Epithelial cell of esophagus (primary cell): Measurements from ENCODE around the gene RAB33B.
"Not testable (repeated sequence)": the region's sequence is repeated elsewhere in the genome, so short reads cannot be mapped to it uniquely, and the experiment has no call there.

ENCODE experiments used
- DNase-seq: peaks from one replicate; pipeline ENCODE4 v3.0.0; 2010; ENCODE audit warnings: low read depth
- H3K4me3 ChIP-seq: 2 replicates; pipeline ENCODE4 v1.5.1; 2011; ENCODE audit warnings: mild to moderate bottlenecking, low read length, control low read depth
- CTCF ChIP-seq: IDR thresholded peaks from 2 replicates; pipeline ENCODE4 v1.5.1; 2011; ENCODE audit warnings: low read depth, mild to moderate bottlenecking, low read length, control low read depth, inconsistent platforms; ENCODE audit not compliant: insufficient read depth; ENCODE audit errors: missing control alignments

RAB33B gene

GRCh38 chr4:139465922-139466321 is 12.0 kb downstream of the RAB33B start:
- DNase-seq: peak; percentile 19
- no peak overlapping the region for H3K4me3 ChIP-seq
- TF ChIP-seq CTCF: no peak

- DNase-seq: not testable (repeated sequence)
Measured at GRCh38 chr4:139468756-139469155, 14.8 kb downstream of the RAB33B start.

GRCh38 chr4:139469216-139469615 is 15.3 kb downstream of the RAB33B start:
- H3K4me3 ChIP-seq: no peak overlapping the region
- DNase-seq: no peak
- no peak for TF ChIP-seq CTCF

More at GRCh38 chr4:139468756-139469155, 14.8 kb downstream of the RAB33B start:
- H3K4me3 ChIP-seq: not testable (repeated sequence)

GRCh38 chr4:139469869-139470268 is 15.9 kb downstream of the RAB33B start:
- no peak for DNase-seq
- no peak for TF ChIP-seq CTCF
- H3K4me3 ChIP-seq: no peak overlapping the region

- no peak for DNase-seq
- TF ChIP-seq CTCF: no peak
- no peak overlapping the region for H3K4me3 ChIP-seq
Measured at GRCh38 chr4:139470295-139470694, 16.4 kb downstream of the RAB33B start.

GRCh38 chr4:139470997-139471665 is 17.2 kb downstream of the RAB33B start:
- no peak overlapping the region for H3K4me3 ChIP-seq
- no peak for DNase-seq
- TF ChIP-seq CTCF: no peak

- no peak for DNase-seq
- no peak for TF ChIP-seq CTCF
Measured at GRCh38 chr4:139472852-139473251, 18.9 kb downstream of the RAB33B start.

More at GRCh38 chr4:139472852-139473251, 18.9 kb downstream of the RAB33B start:
- no peak overlapping the region for H3K4me3 ChIP-seq
